Smooth muscle cell (in vitro differentiated cells): ENCODE data around the gene DUS4L. TPM values are rescaled to one million over a fixed set of nuclear protein-coding genes. Genes with fewer than 3 reads are reported as not detected.

Experiments
- DNase-seq: peaks from one replicate; lab custom pipeline; 2025; ENCODE audit not compliant: unreplicated experiment; lab: John Stamatoyannopoulos, UW
- H2AFZ ChIP-seq: fragments of 200-600 bp; sonication (generic); 2 replicates; pipeline ENCODE4 v1.6.0; 2016; ENCODE audit warnings: antibody characterized with exemption, low read depth, mild to moderate bottlenecking
- H3F3A ChIP-seq: fragments of 200-600 bp; sonication (generic); 2 replicates; pipeline ENCODE4 v1.6.0; 2017; ENCODE audit warnings: antibody characterized with exemption, low read depth
- H3K27ac ChIP-seq: fragments of 200-600 bp; sonication (generic); 2 replicates; pipeline ENCODE4 v1.5.1; 2016; ENCODE audit warnings: low read depth, mild to moderate bottlenecking
- H3K27me3 ChIP-seq: fragments of 200-600 bp; sonication (generic); 2 replicates; pipeline ENCODE4 v1.6.1; 2016; ENCODE audit warnings: low read depth, mild to moderate bottlenecking
- H3K36me3 ChIP-seq: fragments of 200-600 bp; sonication (generic); 2 replicates; pipeline ENCODE4 v1.5.1; 2016; ENCODE audit warnings: low read depth
- H3K4me1 ChIP-seq: fragments of 200-600 bp; sonication (generic); 2 replicates; pipeline ENCODE4 v1.5.1; 2016; ENCODE audit warnings: low read depth
- H3K4me2 ChIP-seq: fragments of 200-600 bp; sonication (generic); 2 replicates; pipeline ENCODE4 v1.6.0; 2016; ENCODE audit warnings: mild to moderate bottlenecking
- H3K4me3 ChIP-seq: fragments of 200-600 bp; sonication (generic); 2 replicates; pipeline ENCODE4 v1.5.1; 2016; ENCODE audit warnings: mild to moderate bottlenecking
- H3K79me2 ChIP-seq: fragments of 200-600 bp; sonication (generic); 2 replicates; pipeline ENCODE4 v1.6.0; 2016; ENCODE audit warnings: low read depth, mild to moderate bottlenecking
- H3K9ac ChIP-seq: fragments of 200-600 bp; sonication (generic); 2 replicates; pipeline ENCODE4 v1.6.0; 2016; ENCODE audit warnings: low read depth
- H3K9me3 ChIP-seq: fragments of 200-600 bp; sonication (generic); replicated peaks from 2 replicates; pipeline ENCODE4 v1.5.1; 2016; ENCODE audit warnings: low read depth
- H4K20me1 ChIP-seq: fragments of 200-600 bp; sonication (generic); 2 replicates; pipeline ENCODE4 v1.6.0; 2016; ENCODE audit warnings: low read depth
- WGBS: methylation state at CpG from one replicate; pipeline ENCODE4 v1.1.7; 2016; ENCODE audit warnings: low lambda C conversion rate; 5-methylcytosine and 5-hydroxymethylcytosine counted together
- polyA plus RNA-seq: library from polyadenylated mRNA; unstranded; fragments of >200 nt; fragmentation: Nextera tagmentation; extraction: Ambion mirVana; gene quantifications from 2 replicates; pipeline ENCODE4 v1.2.1, GENCODE V29; 2016
- total RNA-seq: library from RNA; depleted of rRNA; stranded (reverse); fragments of >200 nt; gene quantifications from 2 replicates; pipeline ENCODE4 v1.2.3, GENCODE V29; 2014
- TF ChIP-seq, protein P1 (sequence below): fragments of 200-600 bp; sonication (generic); IDR thresholded peaks from 2 replicates; pipeline ENCODE4 v1.5.1; 2017; ENCODE audit warnings: borderline replicate concordance, mild to moderate bottlenecking, antibody characterized with exemption; ENCODE audit not compliant: insufficient read depth, poor library complexity, severe bottlenecking

The DUS4L gene
- total and polyA plus RNA-seq, 2 experiments from 2014 or later: 5.1 to 14.0 TPM

DNA sequence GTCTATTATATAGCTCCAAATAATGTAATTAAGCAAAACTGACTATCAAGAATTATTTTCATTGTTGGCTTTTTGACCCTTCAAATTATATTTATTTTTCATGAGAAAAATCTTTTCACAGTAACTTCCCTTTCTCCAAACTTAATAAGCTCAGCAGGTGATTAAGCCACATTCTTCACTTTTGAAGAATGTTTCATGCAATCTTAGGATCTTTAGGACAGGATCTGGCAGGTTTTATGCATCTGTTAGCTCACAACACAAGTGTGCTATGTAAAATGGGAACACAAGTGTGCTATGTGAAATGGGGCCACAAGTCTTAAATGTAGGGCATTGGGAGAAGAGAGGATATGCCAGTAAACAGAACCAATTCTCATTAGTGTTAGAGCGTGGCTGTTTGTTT lies 42.5 kb downstream of the DUS4L start:
- H3K4me3 ChIP-seq: no peak overlapping the region
- no peak for DNase-seq
- H3K4me2 ChIP-seq: no peak overlapping the region
- TF ChIP-seq, protein P1, sequence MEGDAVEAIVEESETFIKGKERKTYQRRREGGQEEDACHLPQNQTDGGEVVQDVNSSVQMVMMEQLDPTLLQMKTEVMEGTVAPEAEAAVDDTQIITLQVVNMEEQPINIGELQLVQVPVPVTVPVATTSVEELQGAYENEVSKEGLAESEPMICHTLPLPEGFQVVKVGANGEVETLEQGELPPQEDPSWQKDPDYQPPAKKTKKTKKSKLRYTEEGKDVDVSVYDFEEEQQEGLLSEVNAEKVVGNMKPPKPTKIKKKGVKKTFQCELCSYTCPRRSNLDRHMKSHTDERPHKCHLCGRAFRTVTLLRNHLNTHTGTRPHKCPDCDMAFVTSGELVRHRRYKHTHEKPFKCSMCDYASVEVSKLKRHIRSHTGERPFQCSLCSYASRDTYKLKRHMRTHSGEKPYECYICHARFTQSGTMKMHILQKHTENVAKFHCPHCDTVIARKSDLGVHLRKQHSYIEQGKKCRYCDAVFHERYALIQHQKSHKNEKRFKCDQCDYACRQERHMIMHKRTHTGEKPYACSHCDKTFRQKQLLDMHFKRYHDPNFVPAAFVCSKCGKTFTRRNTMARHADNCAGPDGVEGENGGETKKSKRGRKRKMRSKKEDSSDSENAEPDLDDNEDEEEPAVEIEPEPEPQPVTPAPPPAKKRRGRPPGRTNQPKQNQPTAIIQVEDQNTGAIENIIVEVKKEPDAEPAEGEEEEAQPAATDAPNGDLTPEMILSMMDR: no peak
- no peaks in the 10 kb centered on the region for H3K79me2 ChIP-seq
- peaks cover 6% of the 10 kb centered on the region for H4K20me1 ChIP-seq
- no peaks in the 10 kb centered on the region for H3F3A ChIP-seq
- 97% methylated on average over 1 of the region's 1 CpG for WGBS
- H3K27me3 ChIP-seq: no peaks in the 10 kb centered on the region
- no peak overlapping the region for H2AFZ ChIP-seq
- H3K9me3 ChIP-seq: no peaks in the 10 kb centered on the region
- no peak overlapping the region for H3K27ac ChIP-seq
- H3K4me1 ChIP-seq: no peaks in the 10 kb centered on the region
- no peak overlapping the region for H3K9ac ChIP-seq
- peaks cover 7% of the 10 kb centered on the region for H3K36me3 ChIP-seq

DNA sequence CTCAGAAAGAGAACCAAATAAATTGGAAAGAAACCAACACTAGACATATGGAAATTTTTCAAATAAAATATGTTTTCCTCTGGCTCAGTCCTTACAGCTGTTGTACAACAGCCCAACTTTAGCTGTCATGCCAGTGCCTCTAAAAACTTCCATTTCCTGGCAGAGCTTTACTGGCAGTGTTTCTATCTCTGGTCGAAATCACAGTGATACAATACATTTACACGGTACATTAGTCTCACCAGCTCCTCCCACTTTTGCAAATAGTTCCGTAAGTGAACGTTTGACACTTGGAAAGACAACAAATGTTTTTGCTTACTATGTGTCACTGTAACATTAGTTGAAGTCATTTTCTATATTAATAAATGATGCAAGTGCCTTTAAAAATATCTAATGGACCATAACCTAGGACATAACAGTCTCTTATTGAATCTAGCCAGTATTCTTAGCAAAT lies 46.1 kb downstream of the DUS4L start:
- Histone ChIP-seq H3K9ac (no peak overlapping the region), H3K9me3 (no peaks in the 10 kb centered on the region)
- WGBS: 94% methylated on average over 4 of the region's 4 CpGs

GRCh38 chr7:107610323-107610722 lies 46.6 kb downstream of the DUS4L start:
- Histone ChIP-seq H3K4me2 (no peak overlapping the region), H3K9me3 (no peaks in the 10 kb centered on the region), H3K27ac (no peak overlapping the region), H3F3A (no peaks in the 10 kb centered on the region), H2AFZ (no peak overlapping the region), H3K27me3 (no peaks in the 10 kb centered on the region), H3K36me3 (peaks cover 6% of the 10 kb centered on the region), H3K9ac (no peak overlapping the region), H3K4me1 (no peaks in the 10 kb centered on the region), H3K79me2 (no peaks in the 10 kb centered on the region), H3K4me3 (no peak overlapping the region), H4K20me1 (peaks cover 6% of the 10 kb centered on the region)
- TF ChIP-seq, protein P1: no peak
- no peak for DNase-seq
- WGBS: 97% methylated on average over 1 of the region's 1 CpG

More for the DNA sequence above, 46.1 kb downstream of the DUS4L start:
- no peak overlapping the region for H2AFZ ChIP-seq
- DNase-seq: no peak
- no peaks in the 10 kb centered on the region for H3K4me1 ChIP-seq
- no peak overlapping the region for H3K4me2 ChIP-seq
- peaks cover 6% of the 10 kb centered on the region for H4K20me1 ChIP-seq
- H3K36me3 ChIP-seq: peaks cover 6% of the 10 kb centered on the region
- TF ChIP-seq, protein P1: no peak
- no peaks in the 10 kb centered on the region for H3K27me3 ChIP-seq
- H3F3A ChIP-seq: no peaks in the 10 kb centered on the region
- H3K79me2 ChIP-seq: no peaks in the 10 kb centered on the region
- no peak overlapping the region for H3K27ac ChIP-seq
- H3K4me3 ChIP-seq: no peak overlapping the region

GRCh38 chr7:107613439-107613838 lies 49.7 kb downstream of the DUS4L start:
- TF ChIP-seq, protein P1: no peak
- H3F3A ChIP-seq: no peaks in the 10 kb centered on the region
- 88% methylated on average over 1 of the region's 1 CpG for WGBS

More at GRCh38 chr7:107613439-107613838, 49.7 kb downstream of the DUS4L start:
- no peaks in the 10 kb centered on the region for H3K27me3 ChIP-seq
- no peak overlapping the region for H3K27ac ChIP-seq
- H3K4me1 ChIP-seq: no peaks in the 10 kb centered on the region
- H3K9me3 ChIP-seq: no peaks in the 10 kb centered on the region
- no peak for DNase-seq
- no peaks in the 10 kb centered on the region for H3K79me2 ChIP-seq
- no peak overlapping the region for H2AFZ ChIP-seq
- no peaks in the 10 kb centered on the region for H4K20me1 ChIP-seq
- H3K4me3 ChIP-seq: no peak overlapping the region
- peaks cover 6% of the 10 kb centered on the region for H3K36me3 ChIP-seq
- H3K4me2 ChIP-seq: no peak overlapping the region
- no peak overlapping the region for H3K9ac ChIP-seq
